Stimulated activated CD8-positive, alpha-beta memory T cell treated with anti-CD3 and anti-CD28 coated beads, Interleukin-15, amount 100 ng/mL, for 48 hours (primary cell): ENCODE measurements around the gene IRX1.

Experiments used
- DNase-seq, 2 donors: peaks; one replicate each; pipeline ENCODE4 v3.0.0-alpha.2; 2020; ENCODE audit warnings: low read depth in 2 of 2

The IRX1 gene

GRCh38 chr5:3600106-3601060 is 4.8 kb downstream of the IRX1 start:
- no peak for DNase-seq

GRCh38 chr5:3601061-3601710 is 5.6 kb downstream of the IRX1 start:
- no peak for DNase-seq

- DNase-seq, result no peak
These were observed 6.5 kb downstream of the IRX1 start for GRCh38 chr5:3601911-3602782.

GRCh38 chr5:3602785-3603502 is 7.3 kb downstream of the IRX1 start:
- DNase-seq, result no peak

- DNase-seq, result no peak
These were observed 8.9 kb downstream of the IRX1 start for GRCh38 chr5:3604501-3604900.

- no peak for DNase-seq
These were observed 9.8 kb downstream of the IRX1 start for GRCh38 chr5:3605298-3606010.

GRCh38 chr5:3606121-3606831 is 10.6 kb downstream of the IRX1 start:
- no peak for DNase-seq

- no peak for DNase-seq
These were observed 12.0 kb downstream of the IRX1 start for GRCh38 chr5:3607541-3608181.

- DNase-seq, result no peak
These were observed 13.6 kb downstream of the IRX1 start for GRCh38 chr5:3609120-3609681.

GRCh38 chr5:3612591-3613042 is 17.0 kb downstream of the IRX1 start:
- DNase-seq, result no peak

GRCh38 chr5:3613726-3614125 is 18.1 kb downstream of the IRX1 start:
- no peak for DNase-seq

GRCh38 chr5:3615217-3615616 is 19.6 kb downstream of the IRX1 start:
- no peak for DNase-seq

- no peak for DNase-seq
These were observed 20.2 kb downstream of the IRX1 start for GRCh38 chr5:3615829-3616228.

- no peak for DNase-seq
These were observed 23.9 kb downstream of the IRX1 start for GRCh38 chr5:3619579-3619978.

GRCh38 chr5:3622961-3623360 is 27.3 kb downstream of the IRX1 start:
- no peak for DNase-seq

- DNase-seq, result no peak
These were observed 30.0 kb downstream of the IRX1 start for GRCh38 chr5:3625626-3626025.

GRCh38 chr5:3634061-3634460 is 38.4 kb downstream of the IRX1 start:
- DNase-seq, result no peak

- DNase-seq, result no peak
These were observed 43.5 kb downstream of the IRX1 start for GRCh38 chr5:3639175-3639574.

- no peak for DNase-seq
These were observed 46.6 kb downstream of the IRX1 start for GRCh38 chr5:3642231-3642630.
